Activated effector memory CD4-positive, alpha-beta T cell treated with Interleukin-2 at 50 U/mL for 16 hours (primary cell): ENCODE data around the gene MAML2.
"Not testable (repeated sequence)": the region's sequence is repeated elsewhere in the genome, so short reads cannot be mapped to it uniquely, and the experiment has no call there.

Experiments
- DNase-seq: peaks from one replicate; pipeline ENCODE4 v3.0.0-alpha.2; 2020

The MAML2 gene

GRCh38 chr11:96288915-96289314, 54.1 kb downstream of the MAML2 start:
- DNase-seq = no peak

DNA sequence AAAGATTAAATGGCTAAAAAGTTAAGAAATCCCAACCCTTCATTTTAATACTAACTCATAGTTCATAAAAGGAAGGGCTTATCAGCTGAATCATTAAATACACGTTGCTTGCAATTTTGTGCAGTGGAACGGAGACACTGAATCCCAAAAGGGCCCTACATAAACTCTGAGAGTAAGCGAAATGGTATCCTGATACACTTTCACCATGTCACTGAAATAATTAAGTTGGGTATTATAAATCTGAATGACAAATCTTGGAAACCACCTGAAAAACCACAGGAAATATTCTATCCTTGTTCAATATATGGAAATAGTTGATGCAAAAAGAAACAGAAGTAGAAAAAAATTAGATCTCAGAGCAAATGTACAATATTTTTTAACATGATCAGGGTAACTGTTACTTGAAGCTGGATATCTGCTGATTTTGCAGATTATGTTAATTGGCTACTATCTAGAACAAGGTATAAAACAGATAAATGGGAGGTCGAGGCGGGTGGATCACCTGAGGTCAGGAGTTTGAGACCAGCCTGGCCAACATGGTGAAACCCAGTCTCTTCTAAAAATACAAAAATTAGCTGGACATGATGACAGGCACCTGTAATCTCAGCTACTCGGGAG, 55.1 kb downstream of the MAML2 start:
- DNase-seq = no peak

- not testable (repeated sequence) for DNase-seq
Measured at GRCh38 chr11:96285985-96286384, 57.0 kb downstream of the MAML2 start.

GRCh38 chr11:96284917-96285316, 58.1 kb downstream of the MAML2 start:
- no peak for DNase-seq

GRCh38 chr11:96284401-96284800, 58.6 kb downstream of the MAML2 start:
- no peak for DNase-seq

DNA sequence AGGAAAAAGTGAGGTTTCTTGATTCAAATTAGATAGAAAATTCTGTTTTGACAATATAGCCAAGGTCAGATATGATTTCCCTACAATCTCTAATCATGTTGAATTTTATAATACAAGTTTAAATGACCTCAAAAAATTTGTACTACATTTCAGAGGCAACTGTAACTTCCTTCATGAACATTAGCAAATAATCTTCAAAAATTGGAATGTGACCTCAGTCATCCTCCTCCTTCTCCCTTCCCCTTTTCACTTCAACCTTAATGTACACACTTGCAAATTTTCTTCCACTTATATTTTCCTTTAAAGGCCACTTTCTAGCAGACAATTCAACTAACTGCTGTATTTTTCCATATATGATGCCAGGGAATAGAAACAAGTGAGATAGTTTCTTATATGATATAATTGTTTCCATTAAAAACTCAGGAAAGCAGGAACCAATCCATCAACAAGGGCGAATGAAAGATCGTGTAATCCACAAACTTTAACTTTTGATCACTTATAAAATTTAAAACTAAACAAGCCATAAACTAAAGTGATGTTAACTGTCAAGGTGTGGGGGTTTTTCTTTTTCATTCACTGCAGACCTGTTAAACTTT, 60.3 kb downstream of the MAML2 start:
- no peak for DNase-seq

DNA sequence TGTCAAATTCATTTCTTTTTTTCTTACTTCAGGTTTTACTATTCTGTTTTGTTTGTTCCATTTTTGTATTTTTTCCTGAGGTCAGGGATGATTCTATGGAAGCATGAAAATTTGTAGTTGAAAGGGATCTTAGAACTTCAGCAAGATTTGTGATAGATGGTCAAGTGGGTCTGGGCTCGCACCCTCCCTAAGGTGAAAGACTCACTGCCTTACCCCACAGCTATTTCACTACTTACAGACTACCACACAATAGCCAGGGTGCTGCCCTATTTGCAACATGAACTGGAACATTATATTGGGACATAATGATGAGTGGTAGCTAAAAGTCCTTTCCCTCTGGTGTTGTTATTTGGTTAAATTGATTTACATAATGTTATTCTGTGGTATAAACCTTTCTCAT, 62.6 kb downstream of the MAML2 start:
- no peak for DNase-seq

DNA sequence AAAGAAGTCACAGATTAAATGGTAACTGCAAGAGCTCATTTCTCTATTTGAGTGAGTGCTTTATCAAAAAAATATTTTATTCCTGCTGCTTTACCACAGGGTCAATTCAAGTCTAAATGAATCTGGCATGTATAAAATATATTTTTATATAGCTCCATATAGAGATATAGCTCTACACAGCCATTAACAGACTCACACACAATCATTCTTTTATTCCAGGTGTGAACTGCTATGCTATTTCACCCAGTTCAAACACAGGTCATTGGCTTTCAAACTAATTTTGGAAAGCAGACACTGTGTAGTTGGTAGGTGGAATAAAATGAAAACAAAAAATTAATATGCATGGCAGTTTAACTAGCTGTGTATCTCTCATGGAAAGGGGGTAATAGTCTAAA, 63.1 kb downstream of the MAML2 start:
- DNase-seq = no peak

- DNase-seq = no peak
Measured at GRCh38 chr11:96279018-96279895, 63.7 kb downstream of the MAML2 start.

- no peak for DNase-seq
Measured at GRCh38 chr11:96278039-96278897, 64.7 kb downstream of the MAML2 start.

- no peak for DNase-seq
Measured at GRCh38 chr11:96277696-96278038, 65.3 kb downstream of the MAML2 start.

- no peak for DNase-seq
Measured at GRCh38 chr11:96276836-96277235, 66.2 kb downstream of the MAML2 start.

DNA sequence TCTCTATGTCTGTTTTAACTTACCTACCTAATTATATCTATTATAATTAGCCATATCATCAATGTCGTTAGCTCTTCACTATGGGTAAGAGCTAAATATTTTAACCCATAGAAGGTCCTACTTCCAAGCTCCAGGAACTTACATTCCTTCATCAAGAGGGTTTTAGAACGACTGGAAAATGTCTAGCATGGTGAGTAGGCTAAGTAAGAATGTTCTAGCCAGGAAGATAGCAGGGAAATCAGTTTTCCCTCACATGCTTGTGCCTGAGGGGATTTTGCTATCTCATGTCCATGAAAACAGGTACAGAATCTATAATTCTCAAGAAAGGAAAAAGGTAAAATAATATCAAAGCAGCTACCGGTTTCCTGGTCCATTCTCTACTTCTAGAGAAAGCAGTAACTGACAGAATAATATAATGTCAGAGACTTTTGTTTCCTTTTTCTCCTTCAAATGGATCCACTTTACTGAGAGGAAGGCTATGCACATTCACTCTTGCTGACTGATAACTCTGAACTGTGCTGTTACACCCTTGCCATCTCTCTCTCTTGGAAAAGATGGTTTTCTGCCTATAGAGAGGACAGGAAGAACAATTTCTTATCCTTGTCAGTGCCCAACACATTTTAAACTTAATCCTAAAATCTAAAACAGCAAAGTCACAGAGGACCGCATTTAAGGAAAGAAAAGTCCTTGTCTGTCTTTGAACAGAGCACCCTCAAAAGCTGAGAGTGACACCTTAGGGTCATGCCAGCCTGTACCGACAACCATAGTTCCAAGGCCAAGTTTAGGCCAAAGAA, 67.0 kb downstream of the MAML2 start:
- no peak for DNase-seq

DNA sequence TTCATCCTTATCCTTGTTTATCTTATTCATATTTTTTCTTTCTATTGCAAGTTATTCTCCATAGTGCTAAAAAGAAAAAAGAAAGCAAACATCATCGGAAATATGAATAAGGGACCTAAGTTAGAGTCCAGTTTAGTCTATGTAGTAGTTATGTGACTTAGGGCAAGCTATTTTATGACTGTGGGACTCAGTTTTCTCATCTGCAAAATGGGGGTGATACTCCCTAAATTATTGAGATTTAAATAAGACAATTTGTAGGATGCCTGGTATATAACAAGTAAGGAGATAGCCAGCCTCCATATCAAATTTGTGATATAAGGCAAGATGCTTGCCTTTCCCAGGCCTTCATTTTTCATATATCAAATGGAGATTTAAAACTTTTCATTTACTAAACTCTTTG, 69.5 kb downstream of the MAML2 start:
- no peak for DNase-seq

DNA sequence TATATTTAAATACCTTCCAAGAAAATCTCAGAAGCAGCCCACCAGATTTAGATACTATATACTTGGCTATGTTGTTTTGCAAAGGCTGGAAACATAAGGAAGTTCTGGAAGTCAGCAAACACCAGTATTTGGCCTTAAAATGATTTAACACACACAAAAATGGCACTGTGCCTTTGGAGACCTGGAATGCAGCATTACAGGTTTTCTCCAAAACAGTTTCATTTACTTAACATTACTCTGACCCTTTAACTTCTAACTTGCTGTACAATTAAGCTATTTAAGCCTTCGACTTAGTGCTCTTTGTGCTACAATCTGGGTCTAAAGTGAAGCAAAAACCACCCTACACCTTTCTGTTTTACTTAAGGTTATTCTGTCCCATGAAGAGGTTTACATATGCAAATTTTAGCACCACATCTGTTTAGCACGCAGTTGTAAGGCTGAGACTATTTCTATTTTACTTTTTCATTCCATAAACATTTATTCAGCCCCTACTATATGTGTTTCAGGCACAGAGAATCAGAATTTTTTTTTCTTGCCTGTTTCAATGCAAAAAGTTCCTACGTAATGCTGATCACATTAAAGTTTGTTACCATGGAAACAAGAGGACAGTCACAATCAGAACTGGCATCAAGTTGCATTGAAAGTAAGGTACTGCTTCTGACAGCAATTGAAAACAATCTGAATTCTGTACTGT, 70.3 kb downstream of the MAML2 start:
- no peak for DNase-seq

GRCh38 chr11:96271777-96272176, 71.2 kb downstream of the MAML2 start:
- no peak for DNase-seq

GRCh38 chr11:96271352-96271751, 71.6 kb downstream of the MAML2 start:
- DNase-seq = not testable (repeated sequence)

DNA sequence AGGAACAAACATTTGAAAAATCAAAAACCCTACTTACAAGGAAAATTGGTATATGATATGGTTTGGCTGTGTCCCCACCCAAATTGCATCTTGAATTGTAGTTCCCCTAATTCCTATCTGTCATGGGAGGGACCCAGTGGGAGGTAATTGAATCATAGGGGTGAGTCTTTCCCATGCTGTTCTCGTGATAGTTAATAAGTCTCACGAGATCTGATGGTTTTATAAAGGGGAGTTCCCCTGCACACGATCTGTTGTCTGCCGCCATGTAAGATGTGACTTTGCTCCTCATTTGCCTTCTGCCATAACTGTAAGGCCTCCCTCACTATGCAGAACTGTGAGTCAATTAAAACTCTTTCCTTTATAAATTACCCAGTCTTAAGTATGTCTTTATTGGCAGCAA, 74.5 kb downstream of the MAML2 start:
- DNase-seq = not testable (repeated sequence)

- DNase-seq = no peak
Measured at GRCh38 chr11:96267496-96268032, 75.4 kb downstream of the MAML2 start.

DNA sequence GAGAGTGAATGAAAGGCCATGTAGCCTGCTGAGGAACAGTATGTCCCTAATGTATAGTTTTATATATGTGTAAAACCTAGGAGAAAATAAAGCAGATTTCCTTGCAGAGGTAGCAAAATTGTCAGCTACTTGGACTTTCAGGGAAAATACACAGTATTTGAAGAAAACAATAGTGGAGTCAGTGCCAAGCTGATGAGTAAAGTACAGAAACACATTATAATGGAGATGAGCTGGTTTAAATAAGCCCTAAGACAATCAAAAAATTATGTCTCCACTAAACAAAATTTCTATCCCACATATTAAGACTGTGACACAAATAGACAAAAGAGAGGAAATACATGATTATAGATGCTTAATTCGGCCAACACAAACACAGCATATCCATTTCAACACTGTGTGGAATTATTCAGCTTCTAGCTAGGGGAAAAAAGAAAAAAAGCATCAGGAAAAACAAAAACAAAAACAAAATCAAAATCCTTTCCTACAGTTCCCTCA, 75.9 kb downstream of the MAML2 start:
- DNase-seq = no peak

- DNase-seq = no peak
Measured at GRCh38 chr11:96265972-96266371, 77.0 kb downstream of the MAML2 start.
